Activated CD4-positive, alpha-beta T cell treated with anti-CD3 and anti-CD28 coated beads, Interleukin-2, Interleukin-4, amounts not matched to agents 100 ng/mL and 50 ng/mL, durations not matched to agents 16 hours and 8 hours (primary cell): ENCODE results near the gene PRRC2C.

Source experiments
- DNase-seq: peaks from one replicate; pipeline ENCODE4 v3.0.0-alpha.2; 2020; ENCODE audit warnings: low spot score

Gene PRRC2C

GRCh38 chr1:171637928-171638576 is 152.7 kb downstream of the PRRC2C start:
- DNase-seq, result no peak

GRCh38 chr1:171640225-171640624 is 154.9 kb downstream of the PRRC2C start:
- no peak for DNase-seq

GRCh38 chr1:171641076-171641864 is 155.9 kb downstream of the PRRC2C start:
- DNase-seq, result no peak

GRCh38 chr1:171642197-171642596 is 156.9 kb downstream of the PRRC2C start:
- no peak for DNase-seq
